ENCODE data around the gene PJA2. TPM values are rescaled to one million over a fixed set of nuclear protein-coding genes. Genes with fewer than 3 reads are reported as not detected.

The PJA2 gene
- total and polyA plus RNA-seq, 2 of the 8 experiments (the other 6 are each of a cell fraction or from before 2014, with no cell fraction given), result 15.3 to 47.7 TPM

DNA sequence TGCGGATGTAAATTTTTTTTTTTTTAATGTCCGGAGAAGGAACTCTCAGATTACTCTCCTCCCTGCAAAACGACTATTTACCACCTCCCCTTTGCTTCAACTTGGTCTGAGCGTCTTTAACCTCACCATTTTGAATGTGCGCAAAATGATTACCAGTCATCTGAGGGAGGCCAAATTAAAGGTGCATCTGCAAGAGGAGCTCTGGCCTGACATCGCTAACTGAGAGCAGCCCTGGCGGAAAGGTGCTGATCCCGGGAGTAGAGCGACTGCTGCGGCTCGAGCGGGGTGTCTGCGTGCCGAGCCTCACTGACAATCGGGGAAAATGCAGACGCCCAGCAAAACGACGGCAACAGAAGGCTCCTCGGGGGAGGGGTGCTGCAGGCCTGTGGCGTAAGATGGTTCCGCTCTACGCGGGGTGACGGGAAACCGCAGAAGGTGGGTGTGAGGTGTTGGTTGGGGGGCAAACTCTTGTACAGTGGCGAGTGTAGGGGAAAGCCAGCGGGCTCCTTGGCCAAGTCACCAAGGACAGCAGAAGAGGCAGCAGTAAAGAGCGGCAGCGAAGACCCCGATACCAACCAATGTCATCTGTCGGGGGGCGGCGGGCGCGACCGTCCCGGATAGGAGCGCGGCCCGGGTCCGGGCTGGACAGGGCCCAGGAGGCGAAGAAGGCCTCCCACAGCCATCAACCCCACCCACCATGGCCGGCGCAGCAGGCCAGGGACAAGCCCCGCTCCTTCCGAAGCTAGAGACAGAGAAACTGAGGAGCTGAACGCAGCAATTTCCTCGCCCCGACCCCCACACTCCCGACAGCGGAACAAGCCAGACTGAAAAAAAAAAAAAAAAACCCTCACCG lies 557 bp downstream of the PJA2 start (continued):
- TF ChIP-seq MAX (IDR thresholded peaks at IDR 0.05) (no peak), E2F6 (IDR thresholded peaks at IDR 0.05) (no peak), RBBP5 (IDR thresholded peaks at IDR 0.05; ENCODE audit: borderline replicate concordance, low read depth, low read length) (peak; percentile 92; the same call in 1 of the 2 replicates), CBX5 (IDR thresholded peaks at IDR 0.05; ENCODE audit: low read depth, low read length) (no peak), CREB1 (IDR thresholded peaks at IDR 0.05) (peak; percentile 49; the same call in 1 of the 2 replicates), EP300 (IDR thresholded peaks at IDR 0.05; ENCODE audit: borderline replicate concordance in 1 of 2, low read depth in 2 of 2, low read length in 2 of 2) (no peak), CBX8 (IDR thresholded peaks at IDR 0.05; ENCODE audit: borderline replicate concordance, low read depth, low read length) (no peak), SP2 (IDR thresholded peaks at IDR 0.05; ENCODE audit: low read length) (no peak), BCL11A (IDR thresholded peaks at IDR 0.05; ENCODE audit: low read depth in 2 of 2, low read length in 2 of 2) (no peak), RAD21 (IDR thresholded peaks at IDR 0.05 in 1 of 2, conservative IDR thresholded peaks at IDR 0.05 in 1 of 2; ENCODE audit: low read depth in 2 of 2, low read length in 2 of 2) (peak in 1 of 2 experiments; percentile 1; a peak in 1 of 4 replicates), ASH2L (IDR thresholded peaks at IDR 0.05; ENCODE audit: low read length) (peak; percentile 90), CHD2 (IDR thresholded peaks at IDR 0.05; ENCODE audit: low read length) (no peak), TAF7 (optimal IDR thresholded peaks at IDR 0.05; ENCODE audit: borderline replicate concordance, low read depth, low read length) (no peak), POU5F1 (IDR thresholded peaks at IDR 0.05; ENCODE audit: low read depth, low read length) (no peak), TCF12 (IDR thresholded peaks at IDR 0.05; ENCODE audit: low read depth, low read length) (no peak), HDAC6 (IDR thresholded peaks at IDR 0.05; ENCODE audit: low read depth, low read length) (no peak), ZNF274 (IDR thresholded peaks at IDR 0.05; ENCODE audit: borderline replicate concordance, extremely low read depth, low read length) (no peak), NANOG (IDR thresholded peaks at IDR 0.05; ENCODE audit: insufficient read depth, low read depth, low read length, poor library complexity, severe bottlenecking) (no peak), KDM5A (IDR thresholded peaks at IDR 0.05; ENCODE audit: low read length) (no peak), TEAD4 (IDR thresholded peaks at IDR 0.05; ENCODE audit: low read depth, low read length) (0 out of 2 replicates have a peak, but pooled peaks have one; percentile 1), EZH2 (IDR thresholded peaks at IDR 0.05; ENCODE audit: low read depth, low read length, severe bottlenecking) (no peak)

Measured in H1 (cell line).